Fibroblast of villous mesenchyme (primary cell): ENCODE results near the gene C1orf167. TPM values are rescaled to one million over a fixed set of nuclear protein-coding genes. Genes with fewer than 3 reads are reported as not detected.

Experiments
- DNase-seq: peaks from one replicate; pipeline ENCODE4 v3.0.0-alpha.2; 2010; ENCODE audit warnings: low read depth
- H3K4me3 ChIP-seq: 2 replicates; pipeline ENCODE4 v1.5.1; 2011; ENCODE audit warnings: low read depth, mild to moderate bottlenecking, low read length
- CTCF ChIP-seq: IDR thresholded peaks from 2 replicates; pipeline ENCODE4 v1.5.1; 2012; ENCODE audit warnings: low read depth, mild to moderate bottlenecking, low read length; ENCODE audit not compliant: insufficient read depth
- total RNA-seq: library from RNA; depleted of rRNA; stranded (reverse); fragments of >200 nt; gene quantifications from 2 replicates; pipeline ENCODE4 v1.2.3, GENCODE V29; 2012

C1orf167 gene
- total RNA-seq, 1 donor, result under 0.01 TPM

- H3K4me3 ChIP-seq, result no peak overlapping the region
- TF ChIP-seq CTCF, result no peak
- no peak for DNase-seq
Measured at GRCh38 chr1:11823366-11824137, 61.6 kb downstream of the C1orf167 start.

GRCh38 chr1:11825131-11825530, 63.1 kb downstream of the C1orf167 start:
- DNase-seq, result no peak
- TF ChIP-seq CTCF, result no peak
- no peak overlapping the region for H3K4me3 ChIP-seq

GRCh38 chr1:11826946-11827345, 65.0 kb downstream of the C1orf167 start:
- no peak overlapping the region for H3K4me3 ChIP-seq
- no peak for TF ChIP-seq CTCF
- no peak for DNase-seq

GRCh38 chr1:11828511-11828910, 66.5 kb downstream of the C1orf167 start:
- TF ChIP-seq CTCF, result no peak
- DNase-seq, result no peak
- H3K4me3 ChIP-seq, result no peak overlapping the region

GRCh38 chr1:11831945-11832725, 70.1 kb downstream of the C1orf167 start:
- no peak for DNase-seq

GRCh38 chr1:11833497-11833896, 71.5 kb downstream of the C1orf167 start:
- no peak overlapping the region for H3K4me3 ChIP-seq
- TF ChIP-seq CTCF, result no peak
- DNase-seq, result no peak

More at GRCh38 chr1:11831945-11832725, 70.1 kb downstream of the C1orf167 start:
- TF ChIP-seq CTCF, result no peak
- H3K4me3 ChIP-seq, result no peak overlapping the region
